ENCODE measurements around the gene PLTP.
"Not testable (repeated sequence)": the region's sequence is repeated elsewhere in the genome, so short reads cannot be mapped to it uniquely, and the experiment has no call there.

DNA sequence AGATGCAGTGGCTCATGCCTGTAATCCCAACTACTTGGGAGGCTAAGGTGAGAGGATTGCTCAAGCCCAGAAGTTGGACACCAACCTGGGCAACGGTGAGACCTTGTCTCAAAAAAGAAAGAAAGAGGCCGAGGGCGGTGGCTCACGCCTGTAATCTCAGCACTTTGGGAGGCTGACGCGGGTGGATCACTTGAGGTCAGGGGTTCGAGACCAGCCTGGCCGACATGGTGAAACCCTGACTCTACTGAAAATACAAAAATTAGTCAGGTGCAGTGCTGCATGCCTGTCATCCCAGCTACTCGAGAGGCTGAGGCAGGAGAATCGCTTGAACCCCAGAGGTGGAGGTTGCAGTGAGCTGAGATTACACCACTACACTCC, 37.9 kb downstream of the PLTP start:
- not testable (repeated sequence) for TF ChIP-seq CTCF (IDR thresholded peaks at IDR 0.05); POLR2AphosphoS5 (IDR thresholded peaks at IDR 0.05; ENCODE audit: low read depth, low read length); TCF7L2 (IDR thresholded peaks at IDR 0.05; ENCODE audit: low read depth, low read length)

Measured in Panc1 (cell line).